Left lung (tissue), 10 donors: ENCODE data around the gene NOX3. TPM values are rescaled to one million over a fixed set of nuclear protein-coding genes. Genes with fewer than 3 reads are reported as not detected.

ENCODE experiments used
- ATAC-seq: fragments of 200-7000 bp; cut with Tn5 transposase; one replicate; pipeline ENCODE4 v1.9.1; 2020; ENCODE audit warnings: moderate library complexity
- DNase-seq, 4 donors: peaks; one replicate each; pipeline ENCODE4 v3.0.0-alpha.2; 2013 to 2020
- H3K27ac ChIP-seq, 2 donors: fragments of 200-600 bp; sonication (generic) in 1 of 2; one replicate each; pipeline versions ENCODE4 v1.5.0 to v1.8.0; 2020 to 2021
- H3K27me3 ChIP-seq, 2 donors: fragments of 200-600 bp; sonication (generic) in 1 of 2; one replicate each; pipeline versions ENCODE4 v1.5.0 to v1.8.0; 2020 to 2021
- H3K36me3 ChIP-seq, 2 donors: fragments of 200-600 bp; sonication (generic) in 1 of 2; one replicate each; pipeline versions ENCODE4 v1.5.0 to v1.8.0; 2020 to 2021
- H3K4me1 ChIP-seq, 2 donors: fragments of 200-600 bp; one replicate each; pipeline ENCODE4 v1.8.0; 2021
- H3K4me3 ChIP-seq, 2 donors: fragments of 200-600 bp; sonication (generic) in 1 of 2; one replicate each; pipeline versions ENCODE4 v1.5.0 to v1.8.0; 2020 to 2021; ENCODE audit warnings: mild to moderate bottlenecking in 1 of 2
- H3K9me3 ChIP-seq, 2 donors: fragments of 200-600 bp; sonication (generic) in 1 of 2; one replicate each; pipeline versions ENCODE4 v1.5.0 to v1.8.0; 2020 to 2021
- CTCF ChIP-seq, 2 donors: fragments of 200-600 bp; sonication (generic) in 1 of 2; IDR thresholded peaks; one replicate each; pipeline versions ENCODE4 v1.5.0 to v1.8.0; 2021; ENCODE audit warnings: antibody characterized with exemption in 2 of 2
- intact Hi-C, 2 donors: fragments of 100-400 bp; cut with DNase I; formaldehyde crosslinking; loops; one replicate each; pipeline versions ENCODE4 v1.11.2 to v1.14.2; 2022
- polyA plus RNA-seq, 6 donors: library from polyadenylated mRNA; unstranded; fragments of 120-200 nt; gene quantifications; one replicate each; pipeline ENCODE4 v1.2.1, GENCODE V29; 2013; ENCODE audit not compliant: insufficient read length in 6 of 6
- total RNA-seq, 2 donors: library from RNA; stranded (reverse); fragmentation: NEBNext Ultra II Directional; extraction: Animal tissue kit (Norgen Biotek cat#: 25700); gene quantifications; one replicate each; pipeline ENCODE4 v1.2.1, GENCODE V29; 2021
- donor health status: DM: no; HTN: yes; CAD: no.
- donor health status: DM: no; HTN: no; CAD: no.

NOX3 gene
- total and polyA plus RNA-seq, 8 donors: not detected

DNA sequence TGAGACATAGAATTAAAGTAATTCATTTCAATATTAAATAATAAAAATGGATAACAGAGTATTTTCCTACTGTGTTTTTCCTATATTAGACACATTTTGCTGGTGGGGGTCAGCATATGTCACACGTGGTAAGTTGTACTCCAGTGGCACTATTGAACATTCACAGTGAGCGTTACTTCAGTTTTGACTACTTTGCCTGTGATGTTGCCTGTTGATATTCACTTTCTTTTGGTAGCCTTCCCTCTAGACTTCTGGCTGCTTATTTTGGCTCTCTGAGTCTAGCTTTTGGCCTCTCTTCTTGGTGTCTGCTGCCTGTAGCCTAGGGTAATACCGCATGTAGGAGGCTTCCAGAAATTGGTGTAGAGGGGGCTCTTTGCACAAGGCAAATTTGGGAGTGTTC is 76.9 kb downstream of the NOX3 start:
- Histone ChIP-seq H3K27ac (no peak overlapping the region), H3K27me3 (no peaks in the 10 kb centered on the region), H3K4me3 (no peak overlapping the region), H3K36me3 (no peaks in the 10 kb centered on the region), H3K4me1 (no peaks in the 10 kb centered on the region), H3K9me3 (no peaks in the 10 kb centered on the region)
- intact Hi-C loops: no loop called here
- TF ChIP-seq CTCF (IDR thresholded peaks at IDR 0.05): no peak
- no peak for DNase-seq
- no peak for ATAC-seq

DNA sequence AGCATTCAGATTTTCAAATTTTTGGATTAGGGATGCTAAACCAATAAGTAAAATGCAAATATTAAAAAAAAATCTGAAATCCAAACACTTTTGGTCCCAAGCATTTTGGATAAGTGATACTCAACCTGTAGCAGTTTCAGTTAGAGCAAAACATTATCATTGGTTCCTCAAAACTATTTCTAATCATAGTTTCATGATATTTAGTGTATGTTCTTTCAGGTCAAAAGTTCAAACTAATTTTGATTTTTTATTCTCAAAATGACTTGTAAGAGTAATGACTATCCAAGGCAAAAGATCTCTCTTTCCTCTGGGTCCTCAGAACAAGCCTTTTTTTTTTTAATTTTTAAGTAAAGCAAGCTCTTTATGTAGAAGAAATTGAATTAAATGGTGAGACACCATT is 77.4 kb downstream of the NOX3 start:
- TF ChIP-seq CTCF (IDR thresholded peaks at IDR 0.05): no peak
- intact Hi-C loops: no loop called here
- Histone ChIP-seq H3K36me3 (no peaks in the 10 kb centered on the region), H3K27me3 (no peaks in the 10 kb centered on the region), H3K27ac (no peak overlapping the region), H3K4me3 (no peak overlapping the region), H3K4me1 (no peaks in the 10 kb centered on the region), H3K9me3 (no peaks in the 10 kb centered on the region)
- no peak for DNase-seq
- no peak for ATAC-seq

GRCh38 chr6:155377061-155377460 is 78.6 kb downstream of the NOX3 start:
- no peak for TF ChIP-seq CTCF (IDR thresholded peaks at IDR 0.05)
- DNase-seq: no peak
- H3K27me3 ChIP-seq: no peaks in the 10 kb centered on the region
- no peaks in the 10 kb centered on the region for H3K4me1 ChIP-seq
- intact Hi-C loops: no loop called here
- H3K36me3 ChIP-seq: no peaks in the 10 kb centered on the region
- H3K9me3 ChIP-seq: no peaks in the 10 kb centered on the region
- no peak for ATAC-seq
- H3K4me3 ChIP-seq: no peak overlapping the region
- H3K27ac ChIP-seq: no peak overlapping the region

DNA sequence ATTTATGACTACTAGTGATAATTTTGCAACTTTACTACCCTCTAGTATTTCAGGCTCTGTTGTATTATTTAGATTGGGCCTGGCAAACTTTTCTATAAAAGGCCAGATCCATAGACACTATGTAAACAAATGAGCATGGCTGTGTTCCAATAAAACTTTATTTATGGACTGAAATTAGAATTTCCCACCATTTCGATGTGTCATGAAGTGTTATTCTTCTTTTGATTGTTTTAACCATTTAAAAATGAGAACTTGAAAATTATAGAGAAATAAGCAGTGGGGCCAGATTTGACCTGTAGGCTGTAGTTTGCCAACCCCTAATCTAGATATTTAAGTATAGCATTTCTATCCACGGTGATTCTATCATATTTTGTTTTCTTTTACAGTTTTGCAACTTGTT is 79.8 kb downstream of the NOX3 start:
- no peak for TF ChIP-seq CTCF (IDR thresholded peaks at IDR 0.05)
- H3K27me3 ChIP-seq: no peaks in the 10 kb centered on the region
- no peaks in the 10 kb centered on the region for H3K9me3 ChIP-seq
- DNase-seq: no peak
- H3K27ac ChIP-seq: no peak overlapping the region
- H3K36me3 ChIP-seq: no peaks in the 10 kb centered on the region
- no peaks in the 10 kb centered on the region for H3K4me1 ChIP-seq
- intact Hi-C loops: no loop called here
- no peak for ATAC-seq
- H3K4me3 ChIP-seq: no peak overlapping the region

DNA sequence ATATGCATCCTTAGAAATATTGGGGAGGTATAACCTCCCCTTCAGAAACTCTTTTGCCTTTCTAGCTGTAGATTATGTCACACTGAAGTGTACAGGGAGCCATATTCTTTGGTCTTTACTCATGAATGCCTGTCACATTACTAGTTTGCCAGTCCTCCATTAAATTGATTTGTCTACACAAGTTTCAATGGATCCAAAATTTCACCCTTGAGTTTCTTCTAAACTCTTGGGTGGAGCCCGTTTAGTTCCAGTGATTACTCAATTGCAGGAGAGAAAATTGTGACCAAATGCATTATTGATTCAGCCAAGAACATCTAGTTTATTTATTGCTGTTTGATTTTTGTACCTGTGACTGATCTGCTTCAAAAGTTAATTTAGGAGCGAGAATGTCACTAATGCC is 81.0 kb downstream of the NOX3 start:
- Histone ChIP-seq H3K27me3 (no peaks in the 10 kb centered on the region), H3K9me3 (no peaks in the 10 kb centered on the region), H3K27ac (no peak overlapping the region), H3K4me3 (no peak overlapping the region), H3K4me1 (no peaks in the 10 kb centered on the region), H3K36me3 (no peaks in the 10 kb centered on the region)
- DNase-seq: no peak
- intact Hi-C loops: no loop called here
- no peak for ATAC-seq
- no peak for TF ChIP-seq CTCF (IDR thresholded peaks at IDR 0.05)
